Omental fat pad (tissue), 4 donors: Measurements from ENCODE around the gene ARHGAP42. TPM values are rescaled to one million over a fixed set of nuclear protein-coding genes. Genes with fewer than 3 reads are reported as not detected.
"Not testable (repeated sequence)": the region's sequence is repeated elsewhere in the genome, so short reads cannot be mapped to it uniquely, and the experiment has no call there.

Source experiments
- ATAC-seq: fragments of 150-250 bp; one replicate; pipeline ENCODE4 v1.9.1; 2016; ENCODE audit warnings: mild to moderate bottlenecking, moderate library complexity; ENCODE audit not compliant: low FRiP score
- DNase-seq: peaks from one replicate; pipeline ENCODE4 v3.0.0-alpha.2; 2019; ENCODE audit warnings: low spot score
- total RNA-seq, 4 donors: library from RNA; depleted of rRNA; stranded (reverse); fragments of >200 nt; gene quantifications; one replicate each; pipeline ENCODE4 v1.1.0, GENCODE V29; 2016
- TF ChIP-seq, protein P1 (sequence below), 3 donors: fragments of 450-650 bp; IDR thresholded peaks; one replicate each; pipeline ENCODE4 v1.5.1; 2016 to 2017; ENCODE audit warnings: antibody characterized with exemption in 3 of 3, mild to moderate bottlenecking in 3 of 3, moderate library complexity in 2 of 3

Gene ARHGAP42
- total RNA-seq, 4 donors from 2014 or later: 9.6 to 47.4 (median 15.7) TPM

DNA sequence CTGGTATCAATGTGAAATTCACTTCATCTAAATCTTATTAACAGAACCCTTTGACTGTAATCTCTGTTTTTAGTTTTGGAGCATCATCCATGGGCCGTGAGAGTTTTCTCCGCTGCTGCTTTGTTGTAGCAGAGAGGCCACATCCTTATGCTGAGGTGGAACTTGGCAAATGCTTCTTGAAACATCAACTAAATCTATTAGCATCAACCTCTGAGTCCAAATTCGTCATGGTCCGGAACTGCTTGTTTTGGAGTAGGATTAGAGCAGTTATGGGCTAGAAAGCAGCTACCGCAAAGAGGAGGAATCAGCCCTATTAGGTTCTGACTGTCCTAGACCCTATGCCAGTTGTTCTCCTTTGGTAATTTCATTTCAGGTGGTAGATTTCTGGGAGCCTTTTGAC, 324.8 kb downstream of the ARHGAP42 start:
- TF ChIP-seq, protein P1, sequence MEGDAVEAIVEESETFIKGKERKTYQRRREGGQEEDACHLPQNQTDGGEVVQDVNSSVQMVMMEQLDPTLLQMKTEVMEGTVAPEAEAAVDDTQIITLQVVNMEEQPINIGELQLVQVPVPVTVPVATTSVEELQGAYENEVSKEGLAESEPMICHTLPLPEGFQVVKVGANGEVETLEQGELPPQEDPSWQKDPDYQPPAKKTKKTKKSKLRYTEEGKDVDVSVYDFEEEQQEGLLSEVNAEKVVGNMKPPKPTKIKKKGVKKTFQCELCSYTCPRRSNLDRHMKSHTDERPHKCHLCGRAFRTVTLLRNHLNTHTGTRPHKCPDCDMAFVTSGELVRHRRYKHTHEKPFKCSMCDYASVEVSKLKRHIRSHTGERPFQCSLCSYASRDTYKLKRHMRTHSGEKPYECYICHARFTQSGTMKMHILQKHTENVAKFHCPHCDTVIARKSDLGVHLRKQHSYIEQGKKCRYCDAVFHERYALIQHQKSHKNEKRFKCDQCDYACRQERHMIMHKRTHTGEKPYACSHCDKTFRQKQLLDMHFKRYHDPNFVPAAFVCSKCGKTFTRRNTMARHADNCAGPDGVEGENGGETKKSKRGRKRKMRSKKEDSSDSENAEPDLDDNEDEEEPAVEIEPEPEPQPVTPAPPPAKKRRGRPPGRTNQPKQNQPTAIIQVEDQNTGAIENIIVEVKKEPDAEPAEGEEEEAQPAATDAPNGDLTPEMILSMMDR (IDR thresholded peaks at IDR 0.05): no peak
- DNase-seq (no peak), ATAC-seq (no peak)

- not testable (repeated sequence) for DNase-seq, ATAC-seq
Observed at GRCh38 chr11:101013702-101014101, 326.6 kb downstream of the ARHGAP42 start.

DNA sequence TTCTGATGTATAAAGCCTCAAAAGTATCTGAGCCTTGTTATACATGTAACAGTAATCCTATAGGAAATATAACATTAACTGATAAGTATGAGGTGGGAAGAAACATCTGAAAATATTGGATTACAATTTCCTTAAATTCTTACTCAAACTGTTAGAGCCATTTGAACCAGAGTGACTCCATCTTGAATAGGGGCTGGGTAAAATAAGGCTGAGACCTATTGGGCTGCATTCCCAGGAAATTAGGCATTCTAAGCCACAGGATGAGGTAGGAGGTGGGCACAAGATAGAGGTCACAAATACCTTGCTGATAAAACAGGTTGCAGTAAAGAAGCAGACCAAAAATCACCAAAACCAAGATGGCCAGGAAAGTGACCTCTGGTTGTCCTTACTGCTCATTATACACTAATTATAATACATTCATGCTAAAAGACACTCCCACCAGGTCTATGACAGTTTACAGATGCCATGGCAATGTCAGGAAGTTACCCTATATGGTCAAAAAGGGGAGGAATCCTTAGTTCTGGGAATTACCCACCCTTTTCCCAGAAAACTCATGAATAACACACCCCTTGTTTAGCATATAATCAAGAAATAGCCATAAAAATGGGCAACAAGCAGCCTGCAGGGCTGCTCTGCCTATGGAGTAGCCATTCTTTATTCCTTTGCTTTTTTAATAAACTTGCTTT, 327.7 kb downstream of the ARHGAP42 start:
- ATAC-seq: no peak
- no peak for DNase-seq
- TF ChIP-seq, protein P1 (IDR thresholded peaks at IDR 0.05): no peak

GRCh38 chr11:101019870-101020269, 332.8 kb downstream of the ARHGAP42 start:
- TF ChIP-seq, protein P1 (IDR thresholded peaks at IDR 0.05): no peak
- ATAC-seq (no peak), DNase-seq (no peak)

- DNase-seq (no peak), ATAC-seq (no peak)
- TF ChIP-seq, protein P1 (IDR thresholded peaks at IDR 0.05): no peak
Observed at GRCh38 chr11:101022256-101022655, 335.2 kb downstream of the ARHGAP42 start.

GRCh38 chr11:101028644-101029043, 341.6 kb downstream of the ARHGAP42 start:
- no peak for ATAC-seq
- DNase-seq: no peak
- TF ChIP-seq, protein P1 (IDR thresholded peaks at IDR 0.05): no peak

GRCh38 chr11:101030015-101030414, 342.9 kb downstream of the ARHGAP42 start:
- no peak for DNase-seq
- TF ChIP-seq, protein P1 (IDR thresholded peaks at IDR 0.05): no peak
- no peak for ATAC-seq
